ENCODE data around the gene POLR1A. TPM values are rescaled to one million over a fixed set of nuclear protein-coding genes. Genes with fewer than 3 reads are reported as not detected.

POLR1A gene
- total and polyA plus RNA-seq, 8 donors: 3.9 to 19.0 (median 12.2) TPM

DNA sequence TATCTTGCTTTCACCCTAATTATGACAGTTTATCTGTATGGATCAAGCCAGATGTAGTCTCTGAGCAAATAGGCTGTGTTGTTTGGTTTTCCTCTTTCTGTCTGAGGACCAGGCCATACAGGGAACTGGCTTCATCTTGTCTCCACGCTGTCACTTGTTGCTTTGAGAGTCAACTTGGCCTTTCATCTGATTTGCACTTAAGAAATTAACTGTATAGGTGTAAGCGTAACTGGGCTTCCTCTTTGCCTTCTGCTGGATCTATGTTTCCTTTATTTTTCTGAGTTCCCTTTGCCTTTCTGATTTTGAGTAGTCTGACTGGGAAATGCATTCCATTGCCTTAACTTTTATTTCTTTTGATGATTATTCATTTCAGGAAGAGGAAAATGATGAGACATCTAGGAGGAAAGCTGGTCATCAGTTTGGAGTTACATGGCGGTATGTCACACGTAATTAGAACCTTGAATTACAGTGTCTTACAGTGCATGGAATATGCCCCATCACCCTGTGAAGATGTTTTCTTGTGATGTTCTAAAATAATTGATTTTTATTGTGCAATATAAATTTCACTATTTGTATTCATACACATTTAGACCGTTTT lies 17.7 kb upstream of the POLR1A start:
- FAIRE-seq (no peak), DNase-seq (no peak), ATAC-seq (no peak)
- TF ChIP-seq CTCF (IDR thresholded peaks at IDR 0.05): no peak
- H3K27me3 ChIP-seq: no peaks in the 10 kb centered on the region
- intact Hi-C loops (cut with DNase I): no loop called here
- H3K4me3 ChIP-seq: no peak overlapping the region
- WGBS, 2 donors: 81 to 84% methylated on average over 5 of the region's 5 CpGs
- no peaks in the 10 kb centered on the region for H3K4me1 ChIP-seq
- peaks cover 3 to 79% (median 75%) of the 10 kb centered on the region in 3 donors for H3K36me3 ChIP-seq
- H3K9me3 ChIP-seq: no peaks in the 10 kb centered on the region
- no peak overlapping the region for H3K27ac ChIP-seq

GRCh38 chr2:86118130-86118529 lies 12.4 kb upstream of the POLR1A start:
- Histone ChIP-seq H3K4me1 (no peaks in the 10 kb centered on the region), H3K36me3 (peaks cover under 1 to 71% (median 50%) of the 10 kb centered on the region in 3 donors), H3K27me3 (no peaks in the 10 kb centered on the region), H3K27ac (no peak overlapping the region), H3K4me3 (no peak overlapping the region), H3K9me3 (no peaks in the 10 kb centered on the region)
- intact Hi-C loops (cut with DNase I): no loop called here
- no peak for TF ChIP-seq CTCF (IDR thresholded peaks at IDR 0.05)
- FAIRE-seq (no peak), DNase-seq (no peak), ATAC-seq (no peak)
- WGBS, 2 donors: 95 to 97% methylated on average over 2 of the region's 2 CpGs

- no peaks in the 10 kb centered on the region for H3K27me3 ChIP-seq
- 9 to 12% methylated on average over 5 of the region's 5 CpGs for WGBS, 2 donors
- intact Hi-C loops (cut with DNase I): no loop called here
- no peaks in the 10 kb centered on the region for H3K9me3 ChIP-seq
- FAIRE-seq (no peak), ATAC-seq (no peak), DNase-seq (no peak)
- H3K36me3 ChIP-seq: peaks cover 0 to 34% (median 6%) of the 10 kb centered on the region in 3 donors
- H3K4me1 ChIP-seq: peaks cover 3 to 25% (median 13%) of the 10 kb centered on the region in 3 donors
- H3K27ac ChIP-seq: no peak overlapping the region
- TF ChIP-seq CTCF (IDR thresholded peaks at IDR 0.05): no peak
- H3K4me3 ChIP-seq: peak overlapping the region; percentile 72 to 78 (median 74)
Measured at GRCh38 chr2:86107031-86107430, 1.3 kb upstream of the POLR1A start.

GRCh38 chr2:86105969-86106945 lies 571 bp upstream of the POLR1A start, which contains the start of gene PTCD3:
Gene PTCD3, plus strand, starts transcription at chr2:86106235. Its CDS starts 13 bp downstream, at chr2:86106248.
- Histone ChIP-seq H3K9me3 (no peaks in the 10 kb centered on the region), H3K36me3 (peaks cover 0 to 28% (median 0%) of the 10 kb centered on the region in 3 donors), H3K4me1 (peaks cover 3 to 25% (median 13%) of the 10 kb centered on the region in 3 donors), H3K4me3 (peak within 1 kb of the TSS; percentile 72 to 78 (median 74)), H3K27ac (peak within 1 kb of the TSS; percentile 62 to 88 (median 75)), H3K27me3 (no peaks in the 10 kb centered on the region)
- peak; percentile 94 to 98 (median 95) for ATAC-seq
- intact Hi-C loops (cut with DNase I): no loop called here
- peak; percentile 89 to 97 (median 92) for DNase-seq
- 0% methylated on average over 44 of the region's 44 CpGs for WGBS, 2 donors
- peak; percentile 86 for FAIRE-seq
- TF ChIP-seq CTCF (IDR thresholded peaks at IDR 0.05): no peak
